Skeletal muscle tissue (tissue), 4 donors: ENCODE data around the gene KRTAP5-7. TPM values are rescaled to one million over a fixed set of nuclear protein-coding genes. Genes with fewer than 3 reads are reported as not detected.
A peak's percentile ranks its signal among the peaks of the same experiment; 100 is the strongest.

Source experiments
- H3K27ac ChIP-seq: one replicate; pipeline ENCODE4 v1.7.0; 2013; ENCODE audit warnings: mild to moderate bottlenecking, low read depth, low read length, inconsistent platforms
- H3K27me3 ChIP-seq, 3 donors: one replicate each; pipeline ENCODE4 v1.7.0; 2013; ENCODE audit warnings: low read length in 3 of 3; ENCODE audit not compliant: control insufficient read depth in 3 of 3, insufficient read depth in 3 of 3
- H3K36me3 ChIP-seq, 3 donors: one replicate each; pipeline ENCODE4 v1.7.0; 2013; ENCODE audit warnings: low read length in 3 of 3; ENCODE audit not compliant: control insufficient read depth in 3 of 3, insufficient read depth in 3 of 3
- H3K4me1 ChIP-seq, 3 donors: one replicate each; pipeline ENCODE4 v1.7.0; 2013; ENCODE audit warnings: low read length in 3 of 3, mild to moderate bottlenecking in 3 of 3; ENCODE audit not compliant: control insufficient read depth in 3 of 3, insufficient read depth in 3 of 3
- H3K4me3 ChIP-seq, 3 donors: one replicate each; pipeline ENCODE4 v1.7.0; 2013; ENCODE audit warnings: low read length in 3 of 3
- H3K9ac ChIP-seq, 3 donors: one replicate each; pipeline ENCODE4 v1.7.0; 2013; ENCODE audit warnings: low read length in 3 of 3, mild to moderate bottlenecking in 3 of 3, moderate library complexity in 2 of 3, low read depth in 1 of 3
- H3K9me3 ChIP-seq, 3 donors: one replicate each; pipeline ENCODE4 v1.7.0; 2013; ENCODE audit warnings: low read length in 3 of 3; ENCODE audit not compliant: control insufficient read depth in 3 of 3
- total RNA-seq: library from RNA; depleted of rRNA; stranded (reverse); fragments of >200 nt; gene quantifications from one replicate; pipeline ENCODE4 v1.2.3, GENCODE V29; 2014
- donor health status: Osteomylitis.

Gene KRTAP5-7
- total RNA-seq, 1 donor from 2014 or later: not detected

- H3K4me1 ChIP-seq: peaks cover 0 to 12% (median 4%) of the 10 kb centered on the region in 3 donors
- H3K36me3 ChIP-seq: peaks cover 46 to 49% (median 47%) of the 10 kb centered on the region in 3 donors
- no peak overlapping the region for H3K4me3 ChIP-seq
- peaks cover 0 to 2% (median 0%) of the 10 kb centered on the region in 3 donors for H3K9me3 ChIP-seq
- no peak overlapping the region for H3K27ac ChIP-seq
- no peak overlapping the region for H3K9ac ChIP-seq
- no peaks in the 10 kb centered on the region for H3K27me3 ChIP-seq
These were observed 30.6 kb upstream of the KRTAP5-7 start for GRCh38 chr11:71496421-71496820.

GRCh38 chr11:71498091-71498490 is 29.0 kb upstream of the KRTAP5-7 start:
- H3K27ac ChIP-seq: no peak overlapping the region
- no peak overlapping the region for H3K4me3 ChIP-seq
- no peaks in the 10 kb centered on the region for H3K27me3 ChIP-seq
- H3K9me3 ChIP-seq: peaks cover 0 to 2% (median 0%) of the 10 kb centered on the region in 3 donors
- peaks cover 38 to 46% (median 44%) of the 10 kb centered on the region in 3 donors for H3K36me3 ChIP-seq
- peaks cover 0 to 12% (median 4%) of the 10 kb centered on the region in 3 donors for H3K4me1 ChIP-seq
- peak overlapping the region in 1 of 3 donors; percentile 64 for H3K9ac ChIP-seq

DNA sequence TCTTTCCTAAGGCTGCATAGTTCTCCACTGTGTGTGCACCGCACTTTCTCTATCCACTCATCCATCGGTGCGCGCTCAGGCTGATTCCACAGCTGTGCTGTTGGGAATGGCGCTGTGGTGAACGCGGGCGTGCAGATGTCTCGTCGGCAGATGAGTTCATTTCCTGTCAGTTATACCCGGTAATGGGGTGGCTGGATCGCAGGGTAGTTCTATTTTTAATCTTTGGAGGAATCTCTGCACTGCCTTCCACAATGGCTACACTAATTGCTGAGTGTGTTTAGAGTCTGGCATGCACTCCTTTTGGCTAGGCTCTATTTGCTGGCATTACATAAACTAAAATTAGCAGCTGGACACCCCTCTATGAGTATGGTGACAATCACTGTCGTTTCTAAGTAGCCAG is 27.9 kb upstream of the KRTAP5-7 start:
- Histone ChIP-seq H3K27me3 (no peaks in the 10 kb centered on the region), H3K36me3 (peaks cover 36 to 47% (median 42%) of the 10 kb centered on the region in 3 donors), H3K4me1 (peaks cover 0 to 12% (median 4%) of the 10 kb centered on the region in 3 donors), H3K9ac (peak overlapping the region; percentile 16 to 64 (median 51)), H3K4me3 (peak overlapping the region; percentile 49 to 63 (median 61)), H3K9me3 (peaks cover 0 to 2% (median 0%) of the 10 kb centered on the region in 3 donors), H3K27ac (peak overlapping the region; percentile 73)

- Histone ChIP-seq H3K27ac (peak overlapping the region; percentile 73), H3K36me3 (peaks cover 32 to 46% (median 40%) of the 10 kb centered on the region in 3 donors), H3K9ac (peak overlapping the region in 1 of 3 donors; percentile 16), H3K4me1 (peaks cover 0 to 12% (median 4%) of the 10 kb centered on the region in 3 donors), H3K9me3 (peaks cover 0 to 2% (median 0%) of the 10 kb centered on the region in 3 donors), H3K4me3 (peak overlapping the region in 2 of 3 donors; percentile 49 to 61), H3K27me3 (no peaks in the 10 kb centered on the region)
These were observed 27.5 kb upstream of the KRTAP5-7 start for GRCh38 chr11:71499546-71499945.

DNA sequence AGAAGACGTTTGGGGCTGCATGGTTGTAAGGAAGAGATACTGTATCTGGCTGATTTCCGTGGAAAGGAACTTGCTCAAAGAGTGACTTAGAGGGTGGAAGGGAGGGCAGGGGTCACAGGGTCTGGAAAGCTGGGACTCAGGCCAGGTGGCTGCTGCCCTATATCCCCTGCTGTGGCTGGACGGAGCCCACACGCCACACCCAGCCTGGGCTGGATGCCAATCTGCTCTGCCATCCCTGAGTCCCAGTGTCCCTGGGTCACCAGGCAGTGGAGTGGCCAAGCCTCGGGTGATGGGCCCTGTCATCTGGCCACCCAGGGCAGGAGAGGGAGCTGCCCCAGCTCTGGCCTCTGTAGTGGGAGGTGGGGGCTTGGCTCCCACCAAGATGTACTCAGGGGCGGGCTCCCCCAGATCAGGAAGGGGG is 26.5 kb upstream of the KRTAP5-7 start:
- peaks cover 27 to 42% (median 36%) of the 10 kb centered on the region in 3 donors for H3K36me3 ChIP-seq
- no peak overlapping the region for H3K4me3 ChIP-seq
- peaks cover 0 to 2% (median 0%) of the 10 kb centered on the region in 3 donors for H3K9me3 ChIP-seq
- peaks cover 0 to 12% (median 4%) of the 10 kb centered on the region in 3 donors for H3K4me1 ChIP-seq
- H3K9ac ChIP-seq: no peak overlapping the region
- H3K27ac ChIP-seq: no peak overlapping the region
- no peaks in the 10 kb centered on the region for H3K27me3 ChIP-seq

DNA sequence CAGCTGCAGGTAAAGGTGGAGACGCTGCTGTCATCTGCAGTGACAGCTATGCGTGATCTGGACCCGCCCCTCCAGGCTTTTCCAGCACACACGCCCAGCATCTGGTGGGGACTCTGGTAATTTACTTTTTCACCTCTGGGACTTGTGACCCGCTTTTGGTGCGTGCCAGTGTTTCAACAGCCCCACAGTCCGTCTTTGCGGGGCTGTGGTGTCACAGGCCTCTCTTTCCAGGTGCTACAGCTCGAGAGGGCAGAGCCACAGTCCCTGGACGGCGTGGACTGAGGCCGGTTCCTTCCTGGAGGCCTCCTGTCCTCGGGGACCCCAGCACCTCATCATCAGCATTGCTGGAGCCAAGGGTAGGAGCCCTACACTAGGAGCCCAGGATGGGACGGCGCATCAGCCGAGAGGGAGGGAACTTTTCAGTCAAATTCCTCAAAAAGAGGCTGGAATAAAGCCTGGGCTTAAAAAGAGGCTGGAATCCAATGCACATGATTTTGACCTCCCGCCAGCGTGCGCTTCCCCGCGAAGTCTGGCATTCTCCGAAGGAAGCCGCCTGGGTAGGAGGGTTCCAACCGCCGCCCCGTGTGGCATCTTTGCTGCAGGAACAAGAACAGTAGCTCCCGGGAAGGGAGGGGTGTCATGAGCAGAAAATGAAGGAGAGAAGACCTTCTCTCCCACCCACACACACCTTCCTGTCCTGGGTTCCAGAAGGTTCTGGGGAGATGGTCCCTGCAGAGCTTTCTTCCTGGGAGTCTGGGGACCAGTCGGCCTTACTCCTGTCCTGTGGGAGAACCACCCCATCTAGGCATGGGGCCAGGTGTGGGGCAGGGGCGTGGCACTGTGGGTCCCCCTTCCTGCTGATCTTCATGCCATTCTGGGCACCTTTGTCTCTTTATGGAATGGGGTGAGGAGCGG is 25.7 kb upstream of the KRTAP5-7 start:
- Histone ChIP-seq H3K36me3 (peaks cover 20 to 38% (median 33%) of the 10 kb centered on the region in 3 donors), H3K9me3 (peaks cover 0 to 2% (median 0%) of the 10 kb centered on the region in 3 donors), H3K4me3 (no peak overlapping the region), H3K27me3 (no peaks in the 10 kb centered on the region), H3K9ac (no peak overlapping the region), H3K4me1 (peaks cover 0 to 12% (median 4%) of the 10 kb centered on the region in 3 donors), H3K27ac (no peak overlapping the region)

- Histone ChIP-seq H3K9ac (no peak overlapping the region), H3K9me3 (peaks cover 0 to under 1% (median 0%) of the 10 kb centered on the region in 3 donors), H3K36me3 (peaks cover 13 to 34% (median 27%) of the 10 kb centered on the region in 3 donors), H3K4me1 (peaks cover 0 to 12% (median 4%) of the 10 kb centered on the region in 3 donors), H3K27me3 (no peaks in the 10 kb centered on the region), H3K4me3 (no peak overlapping the region), H3K27ac (no peak overlapping the region)
These were observed 25.0 kb upstream of the KRTAP5-7 start for GRCh38 chr11:71502026-71502425.

DNA sequence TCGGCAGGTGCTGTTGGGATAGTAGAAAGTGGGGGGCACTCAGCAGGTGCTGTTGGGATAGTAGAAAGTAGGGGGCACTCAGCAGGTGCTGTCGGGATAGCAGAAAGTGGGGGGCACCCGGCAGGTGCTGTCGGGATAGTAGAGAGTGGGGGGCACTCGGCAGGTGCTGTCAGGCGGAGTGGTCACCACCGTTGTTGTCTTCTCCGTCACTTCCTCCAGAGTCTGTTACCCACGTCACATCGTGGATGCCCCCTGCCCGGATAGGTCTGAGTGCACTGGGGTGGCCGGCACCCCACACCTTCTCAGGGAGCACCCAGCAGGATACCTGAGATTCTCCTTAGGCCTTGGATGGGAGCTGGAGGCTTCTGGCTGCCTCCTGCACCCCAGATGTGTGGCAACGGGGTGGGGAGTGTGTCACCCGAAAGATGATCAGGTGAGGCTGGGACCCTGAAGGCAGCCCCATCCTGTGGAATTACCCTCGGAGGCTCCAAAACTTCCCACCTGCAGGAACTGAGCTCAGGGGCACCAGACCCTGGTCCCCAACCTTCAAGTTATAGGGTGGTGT is 24.1 kb upstream of the KRTAP5-7 start:
- H3K27me3 ChIP-seq: no peaks in the 10 kb centered on the region
- peaks cover 5 to 25% (median 25%) of the 10 kb centered on the region in 3 donors for H3K36me3 ChIP-seq

DNA sequence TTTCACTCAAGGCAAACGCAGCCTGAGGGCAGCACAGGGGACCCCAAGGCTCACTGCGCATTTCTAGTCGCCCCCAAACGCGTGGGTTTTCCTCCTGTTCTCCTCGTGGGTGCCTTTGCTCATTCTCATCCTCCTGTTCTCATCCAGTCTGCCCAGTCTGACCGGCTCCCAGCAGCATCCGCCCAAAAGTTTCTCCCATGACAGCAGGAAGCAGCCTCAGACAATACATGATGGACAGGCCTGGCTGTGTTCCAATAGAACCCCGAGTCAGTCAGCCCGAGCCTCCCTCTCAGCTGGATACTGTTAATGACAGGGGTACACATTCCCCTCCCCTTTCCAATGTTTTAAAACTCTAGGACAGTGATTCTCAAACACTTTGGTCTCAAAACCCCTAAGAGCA is 22.5 kb upstream of the KRTAP5-7 start:
- H3K4me3 ChIP-seq: no peak overlapping the region
- peaks cover 0 to 15% (median 12%) of the 10 kb centered on the region in 3 donors for H3K36me3 ChIP-seq
- no peak overlapping the region for H3K9ac ChIP-seq
- peaks cover 0 to 6% (median 0%) of the 10 kb centered on the region in 3 donors for H3K4me1 ChIP-seq
- H3K9me3 ChIP-seq: peaks cover 0 to 7% (median 0%) of the 10 kb centered on the region in 3 donors
- H3K27me3 ChIP-seq: no peaks in the 10 kb centered on the region
- no peak overlapping the region for H3K27ac ChIP-seq

More for the DNA sequence above, 24.1 kb upstream of the KRTAP5-7 start:
- Histone ChIP-seq H3K9ac (no peak overlapping the region), H3K4me1 (peaks cover 0 to 12% (median 4%) of the 10 kb centered on the region in 3 donors), H3K27ac (no peak overlapping the region), H3K9me3 (peaks cover 0 to 3% (median 0%) of the 10 kb centered on the region in 3 donors), H3K4me3 (no peak overlapping the region)
